NT2/D1 (cell line): ENCODE results near the gene LILRB3.
A peak's percentile ranks its signal among the peaks of the same experiment; 100 is the strongest.

ENCODE experiments used
- DNase-seq: peaks from one replicate; pipeline ENCODE4 v3.0.0-alpha.2; 2011; ENCODE audit warnings: low read depth, low spot score
- H3K27me3 ChIP-seq: 2 replicates; pipeline ENCODE4 v1.6.0; 2011; ENCODE audit warnings: mild to moderate bottlenecking; ENCODE audit not compliant: insufficient read length, insufficient read depth
- H3K36me3 ChIP-seq: 2 replicates; pipeline ENCODE4 v1.6.1; 2011; ENCODE audit warnings: mild to moderate bottlenecking, low read length, mixed read lengths; ENCODE audit not compliant: insufficient read depth, insufficient read length
- H3K4me1 ChIP-seq: 2 replicates; pipeline ENCODE4 v1.5.1; 2011; ENCODE audit not compliant: insufficient read depth, insufficient read length
- H3K4me3 ChIP-seq: 2 replicates; pipeline ENCODE4 v1.5.1; 2011; ENCODE audit warnings: low read depth; ENCODE audit not compliant: insufficient read length
- H3K9ac ChIP-seq: 2 replicates; pipeline ENCODE4 v1.6.0; 2011; ENCODE audit warnings: low read depth; ENCODE audit not compliant: insufficient read length
- H3K9me3 ChIP-seq: 2 replicates; pipeline ENCODE4 v1.5.1; 2011; ENCODE audit warnings: mild to moderate bottlenecking, low read length; ENCODE audit not compliant: insufficient read depth
- SUZ12 ChIP-seq: IDR thresholded peaks from 2 replicates; pipeline ENCODE4 v1.6.1; 2011; ENCODE audit not compliant: insufficient read length, insufficient read depth; ENCODE audit errors: extremely low read depth
- YY1 ChIP-seq: IDR thresholded peaks from 2 replicates; pipeline ENCODE4 v1.6.1; 2011; ENCODE audit not compliant: insufficient read length, insufficient read depth
- ZNF274 ChIP-seq: IDR thresholded peaks from 2 replicates; pipeline ENCODE4 v1.6.1; 2011; ENCODE audit warnings: mild to moderate bottlenecking, low read depth, low read length

The LILRB3 gene

DNA sequence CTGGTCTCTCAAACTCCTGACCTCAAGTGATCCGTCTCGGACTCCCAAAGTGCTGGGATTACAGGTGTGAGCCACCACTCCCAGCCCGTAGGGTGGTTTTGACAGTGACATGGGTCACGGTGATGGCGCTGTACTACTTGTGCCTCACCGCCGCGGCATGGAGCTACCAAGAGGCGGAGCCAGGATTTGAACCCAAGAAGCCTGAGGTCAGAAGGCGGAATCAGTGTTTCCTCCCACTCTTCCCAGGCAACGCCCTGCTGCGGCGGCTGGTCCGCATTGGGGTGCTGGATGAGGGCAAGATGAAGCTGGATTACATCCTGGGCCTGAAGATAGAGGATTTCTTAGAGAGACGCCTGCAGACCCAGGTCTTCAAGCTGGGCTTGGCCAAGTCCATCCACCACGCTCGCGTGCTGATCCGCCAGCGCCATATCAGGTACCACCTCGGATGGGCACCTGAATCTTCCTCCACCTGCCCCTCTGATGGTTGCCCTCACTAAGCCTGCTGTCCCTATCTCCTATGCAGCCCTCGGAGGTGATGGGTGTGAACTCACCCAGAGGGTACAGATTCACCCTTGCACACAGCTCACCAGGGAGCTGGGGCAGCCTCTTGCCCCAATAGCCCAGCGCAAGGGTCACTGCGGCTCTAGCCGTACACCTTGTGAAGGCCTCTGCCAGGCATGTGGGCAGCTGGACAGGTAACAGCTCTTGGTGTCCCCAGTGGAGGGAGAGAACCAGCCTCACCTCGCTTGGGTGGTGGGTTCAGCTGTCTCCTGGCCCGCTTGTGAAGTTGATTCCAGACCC is 16.6 kb downstream of the LILRB3 start:
- no peak overlapping the region for H3K9ac ChIP-seq
- peaks cover 86% of the 10 kb centered on the region for H3K36me3 ChIP-seq
- DNase-seq, result no peak
- no peaks in the 10 kb centered on the region for H3K27me3 ChIP-seq
- H3K4me3 ChIP-seq, result no peak overlapping the region
- H3K4me1 ChIP-seq, result peaks cover 27% of the 10 kb centered on the region
- TF ChIP-seq YY1, result no peak
- no peak for TF ChIP-seq SUZ12
- TF ChIP-seq ZNF274, result no peak
- no peaks in the 10 kb centered on the region for H3K9me3 ChIP-seq

DNA sequence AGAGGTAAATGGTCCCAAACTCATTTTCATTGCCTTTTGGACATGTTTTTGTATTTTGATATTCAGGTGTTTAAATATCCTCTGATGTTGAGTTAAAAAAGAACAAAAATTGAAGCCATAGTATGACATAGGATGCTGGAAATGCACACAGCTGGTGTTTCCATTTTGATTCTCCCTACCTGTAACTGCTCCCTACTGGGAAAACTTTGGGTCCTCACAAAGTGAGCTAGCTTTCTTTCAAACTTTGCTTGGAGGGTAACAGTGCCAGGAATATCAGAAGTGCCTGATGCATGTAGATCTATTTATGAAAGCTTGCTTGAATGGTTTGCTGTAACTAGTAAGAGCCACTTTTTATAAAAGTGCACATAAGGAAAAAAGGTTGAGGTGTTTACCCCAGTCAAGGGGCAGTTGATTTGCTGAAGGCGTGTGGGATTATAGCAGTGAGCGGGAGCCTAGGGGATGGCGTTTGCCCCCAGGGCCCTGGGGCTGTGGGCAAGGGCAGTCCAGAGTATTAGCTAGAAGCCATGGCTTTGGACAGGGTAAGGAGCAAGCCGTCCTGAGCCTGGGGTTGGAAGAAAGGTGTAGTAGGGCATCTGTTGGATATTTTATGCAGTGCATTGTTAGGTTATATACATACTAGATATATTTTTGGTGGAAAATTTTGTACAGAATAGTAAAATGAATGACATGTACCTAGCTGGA is 17.9 kb downstream of the LILRB3 start:
- Histone ChIP-seq H3K4me1 (peaks cover 25% of the 10 kb centered on the region), H3K36me3 (peaks cover 87% of the 10 kb centered on the region), H3K4me3 (no peak overlapping the region), H3K27me3 (no peaks in the 10 kb centered on the region), H3K9ac (peak overlapping the region; percentile 36), H3K9me3 (no peaks in the 10 kb centered on the region)
- DNase-seq, result no peak
- no peak for TF ChIP-seq YY1
- TF ChIP-seq ZNF274, result no peak

DNA sequence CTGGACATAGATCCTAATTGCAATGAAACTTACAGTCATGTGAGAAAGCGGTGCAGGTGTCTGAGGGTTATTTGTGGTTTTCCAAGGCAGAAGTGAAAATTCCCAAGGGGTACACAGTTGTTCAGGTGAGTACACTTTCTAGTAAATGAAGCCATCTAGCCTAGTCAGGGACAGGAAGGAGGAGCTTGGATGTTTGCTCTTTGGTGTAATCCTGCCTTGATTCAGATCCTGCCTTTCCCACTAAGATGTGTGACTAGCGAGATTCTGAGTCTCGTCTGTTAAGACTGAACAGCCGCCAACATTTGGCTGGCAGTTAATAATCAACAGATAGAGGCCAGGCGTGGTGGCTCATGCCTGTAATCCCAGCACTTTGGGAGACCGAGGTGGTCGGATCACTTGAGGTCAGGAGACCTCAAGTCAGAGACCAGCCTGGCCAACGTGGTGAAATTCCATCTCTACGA is 19.6 kb downstream of the LILRB3 start:
- no peak for DNase-seq
- no peaks in the 10 kb centered on the region for H3K9me3 ChIP-seq
- no peaks in the 10 kb centered on the region for H3K27me3 ChIP-seq
- no peak for TF ChIP-seq YY1
- TF ChIP-seq ZNF274, result no peak
- TF ChIP-seq SUZ12, result no peak
- peak overlapping the region; percentile 98 for H3K9ac ChIP-seq
- peak overlapping the region; percentile 91 for H3K4me3 ChIP-seq
- H3K4me1 ChIP-seq, result peaks cover 19% of the 10 kb centered on the region
- peaks cover 79% of the 10 kb centered on the region for H3K36me3 ChIP-seq

DNA sequence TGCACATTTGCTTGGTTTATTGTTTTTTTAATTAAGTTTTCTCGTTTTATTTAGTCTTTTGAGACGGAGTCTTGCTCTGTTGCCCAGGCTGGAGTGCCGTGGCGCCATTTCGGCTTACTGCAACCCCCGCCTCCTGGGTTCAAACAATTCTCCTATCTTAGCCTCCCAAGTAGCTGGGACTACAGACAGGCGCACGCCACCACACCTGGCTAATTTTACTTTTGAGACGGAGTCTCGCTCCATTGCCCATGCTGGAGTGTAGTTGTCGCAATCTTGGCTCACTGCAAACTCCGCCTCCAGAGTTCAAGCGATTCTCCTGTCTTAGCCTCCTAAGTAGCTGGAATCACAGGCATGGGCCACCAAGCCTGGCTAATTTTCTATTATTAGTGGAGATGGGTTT is 20.8 kb downstream of the LILRB3 start:
- peak overlapping the region; percentile 98 for H3K9ac ChIP-seq
- no peak for TF ChIP-seq ZNF274
- TF ChIP-seq YY1, result no peak
- TF ChIP-seq SUZ12, result no peak
- H3K36me3 ChIP-seq, result peaks cover 71% of the 10 kb centered on the region
- peaks cover 13% of the 10 kb centered on the region for H3K4me1 ChIP-seq
- no peak for DNase-seq
- H3K4me3 ChIP-seq, result peak overlapping the region; percentile 91
- no peaks in the 10 kb centered on the region for H3K9me3 ChIP-seq
- no peaks in the 10 kb centered on the region for H3K27me3 ChIP-seq

DNA sequence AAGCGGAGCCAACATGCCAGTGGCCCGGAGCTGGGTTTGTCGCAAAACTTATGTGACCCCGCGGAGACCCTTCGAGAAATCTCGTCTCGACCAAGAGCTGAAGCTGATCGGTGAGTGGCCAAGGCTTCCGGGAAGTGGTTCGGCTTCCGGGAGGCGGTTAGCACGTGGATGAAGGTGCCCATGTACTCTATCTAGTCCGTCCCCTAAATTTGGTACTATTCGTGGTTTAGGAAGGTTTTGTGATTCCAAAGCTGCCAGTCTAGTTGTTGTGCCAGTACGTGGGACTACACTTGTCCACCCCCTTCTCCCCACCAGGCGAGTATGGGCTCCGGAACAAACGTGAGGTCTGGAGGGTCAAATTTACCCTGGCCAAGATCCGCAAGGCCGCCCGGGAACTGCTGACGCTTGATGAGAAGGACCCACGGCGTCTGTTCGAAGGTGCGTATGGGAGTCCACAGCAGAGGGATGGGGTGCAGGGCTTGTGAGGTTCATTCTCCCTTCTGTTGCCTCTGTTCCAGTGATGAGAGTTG is 21.6 kb downstream of the LILRB3 start:
- no peaks in the 10 kb centered on the region for H3K27me3 ChIP-seq
- peak overlapping the region; percentile 98 for H3K9ac ChIP-seq
- H3K9me3 ChIP-seq, result no peaks in the 10 kb centered on the region
- TF ChIP-seq SUZ12, result no peak
- TF ChIP-seq YY1, result no peak
- TF ChIP-seq ZNF274, result no peak
- peaks cover 65% of the 10 kb centered on the region for H3K36me3 ChIP-seq
- no peak for DNase-seq
- peak overlapping the region; percentile 91 for H3K4me3 ChIP-seq
- H3K4me1 ChIP-seq, result peaks cover 7% of the 10 kb centered on the region

DNA sequence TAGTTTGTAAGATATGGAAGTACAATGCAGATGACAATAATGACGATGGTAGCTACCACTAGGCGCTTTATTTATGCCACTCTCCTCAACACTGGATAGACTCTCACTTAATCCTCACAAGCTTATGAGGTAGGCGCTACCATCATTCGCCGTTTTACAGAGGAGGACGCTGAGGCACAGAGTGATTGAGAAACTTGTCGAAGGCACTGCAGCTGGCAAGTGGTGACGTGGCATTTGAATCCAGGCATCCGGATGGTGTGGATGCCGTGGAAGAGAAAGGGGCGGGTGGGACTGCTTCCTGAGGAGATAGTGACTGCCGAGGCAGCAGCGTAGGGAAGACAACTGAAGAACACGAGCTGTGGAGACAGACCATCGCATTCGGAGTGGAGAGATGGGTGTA is 23.4 kb downstream of the LILRB3 start:
- TF ChIP-seq YY1 (no peak), SUZ12 (no peak), ZNF274 (no peak)
- H3K9ac ChIP-seq, result peak overlapping the region; percentile 32
- H3K36me3 ChIP-seq, result peaks cover 52% of the 10 kb centered on the region
- peaks cover 6% of the 10 kb centered on the region for H3K4me1 ChIP-seq
- H3K9me3 ChIP-seq, result no peaks in the 10 kb centered on the region
- no peaks in the 10 kb centered on the region for H3K27me3 ChIP-seq
- H3K4me3 ChIP-seq, result no peak overlapping the region
- DNase-seq, result no peak

DNA sequence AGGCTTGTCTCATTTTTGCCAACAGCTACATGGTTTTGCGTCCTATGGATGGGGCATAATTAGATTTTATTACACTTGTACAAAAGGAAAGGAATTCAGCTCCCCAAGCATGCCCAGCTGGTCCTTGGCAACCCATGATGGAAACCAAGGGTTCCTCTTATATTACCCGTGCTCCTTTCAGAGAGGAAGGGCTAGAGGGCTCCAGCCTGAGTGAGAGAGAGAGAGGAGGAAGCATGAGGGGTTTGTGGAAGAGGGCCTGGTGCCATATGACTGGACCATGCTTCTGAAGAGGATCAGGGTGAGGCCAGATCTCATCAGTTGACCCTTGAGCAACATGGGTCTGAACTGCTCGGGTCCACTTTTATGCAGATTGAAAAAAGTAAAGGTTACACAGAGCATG is 25.7 kb downstream of the LILRB3 start:
- H3K4me1 ChIP-seq, result no peaks in the 10 kb centered on the region
- no peaks in the 10 kb centered on the region for H3K9me3 ChIP-seq
- TF ChIP-seq ZNF274, result no peak
- no peak for TF ChIP-seq YY1
- peaks cover 50% of the 10 kb centered on the region for H3K36me3 ChIP-seq
- no peak for DNase-seq
- no peak overlapping the region for H3K9ac ChIP-seq
- no peaks in the 10 kb centered on the region for H3K27me3 ChIP-seq
- H3K4me3 ChIP-seq, result no peak overlapping the region
